ENCODE results near the gene TIMP3.

GRCh38 chr22:32764330-32765131, 37.0 kb upstream of the TIMP3 start:
- TF ChIP-seq, protein P1, sequence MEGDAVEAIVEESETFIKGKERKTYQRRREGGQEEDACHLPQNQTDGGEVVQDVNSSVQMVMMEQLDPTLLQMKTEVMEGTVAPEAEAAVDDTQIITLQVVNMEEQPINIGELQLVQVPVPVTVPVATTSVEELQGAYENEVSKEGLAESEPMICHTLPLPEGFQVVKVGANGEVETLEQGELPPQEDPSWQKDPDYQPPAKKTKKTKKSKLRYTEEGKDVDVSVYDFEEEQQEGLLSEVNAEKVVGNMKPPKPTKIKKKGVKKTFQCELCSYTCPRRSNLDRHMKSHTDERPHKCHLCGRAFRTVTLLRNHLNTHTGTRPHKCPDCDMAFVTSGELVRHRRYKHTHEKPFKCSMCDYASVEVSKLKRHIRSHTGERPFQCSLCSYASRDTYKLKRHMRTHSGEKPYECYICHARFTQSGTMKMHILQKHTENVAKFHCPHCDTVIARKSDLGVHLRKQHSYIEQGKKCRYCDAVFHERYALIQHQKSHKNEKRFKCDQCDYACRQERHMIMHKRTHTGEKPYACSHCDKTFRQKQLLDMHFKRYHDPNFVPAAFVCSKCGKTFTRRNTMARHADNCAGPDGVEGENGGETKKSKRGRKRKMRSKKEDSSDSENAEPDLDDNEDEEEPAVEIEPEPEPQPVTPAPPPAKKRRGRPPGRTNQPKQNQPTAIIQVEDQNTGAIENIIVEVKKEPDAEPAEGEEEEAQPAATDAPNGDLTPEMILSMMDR (optimal IDR thresholded peaks at IDR 0.05 in 1 of 3, IDR thresholded peaks at IDR 0.05 in 1 of 3, conservative IDR thresholded peaks at IDR 0.05 in 1 of 3; ENCODE audit: extremely low read depth in 1 of 3, insufficient read depth in 2 of 3, low read length in 3 of 3) = no peak
- TF ChIP-seq EZH2 (IDR thresholded peaks at IDR 0.05; ENCODE audit: low read length) = no peak
